ENCODE data around the gene LUC7L3. TPM values are rescaled to one million over a fixed set of nuclear protein-coding genes. Genes with fewer than 3 reads are reported as not detected.
"Not testable (repeated sequence)": the region's sequence is repeated elsewhere in the genome, so short reads cannot be mapped to it uniquely, and the experiment has no call there.

LUC7L3 gene
- total RNA-seq, 4 donors from 2014 or later = 31.6 to 70.2 (median 51.6) TPM

DNA sequence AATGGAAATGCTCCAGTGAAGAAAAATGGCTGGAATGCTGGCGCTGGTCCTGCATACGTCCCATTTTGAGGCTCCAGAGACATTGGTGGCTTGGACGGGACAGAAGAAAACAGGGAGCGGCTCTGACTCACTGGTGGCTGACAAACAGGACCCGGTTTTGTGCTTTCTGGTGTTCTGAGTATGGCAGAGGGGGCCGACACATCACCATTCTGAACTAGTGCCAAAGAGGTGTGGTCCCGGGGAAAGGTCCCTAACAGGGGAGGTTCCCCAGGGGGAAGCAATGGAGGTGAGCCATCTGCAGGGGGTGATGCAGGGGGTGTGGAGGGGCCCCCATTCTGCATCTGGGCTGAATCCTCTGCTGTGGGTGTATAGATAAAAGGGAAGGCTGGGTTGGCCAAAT is 20.0 kb upstream of the LUC7L3 start:
- 68 to 69% methylated on average over 7 of the region's 7 CpGs for WGBS, 2 donors
- H3K4me3 ChIP-seq (ENCODE audit: low read depth, poor library complexity, severe bottlenecking) = no peak overlapping the region
- TF ChIP-seq, protein P1, sequence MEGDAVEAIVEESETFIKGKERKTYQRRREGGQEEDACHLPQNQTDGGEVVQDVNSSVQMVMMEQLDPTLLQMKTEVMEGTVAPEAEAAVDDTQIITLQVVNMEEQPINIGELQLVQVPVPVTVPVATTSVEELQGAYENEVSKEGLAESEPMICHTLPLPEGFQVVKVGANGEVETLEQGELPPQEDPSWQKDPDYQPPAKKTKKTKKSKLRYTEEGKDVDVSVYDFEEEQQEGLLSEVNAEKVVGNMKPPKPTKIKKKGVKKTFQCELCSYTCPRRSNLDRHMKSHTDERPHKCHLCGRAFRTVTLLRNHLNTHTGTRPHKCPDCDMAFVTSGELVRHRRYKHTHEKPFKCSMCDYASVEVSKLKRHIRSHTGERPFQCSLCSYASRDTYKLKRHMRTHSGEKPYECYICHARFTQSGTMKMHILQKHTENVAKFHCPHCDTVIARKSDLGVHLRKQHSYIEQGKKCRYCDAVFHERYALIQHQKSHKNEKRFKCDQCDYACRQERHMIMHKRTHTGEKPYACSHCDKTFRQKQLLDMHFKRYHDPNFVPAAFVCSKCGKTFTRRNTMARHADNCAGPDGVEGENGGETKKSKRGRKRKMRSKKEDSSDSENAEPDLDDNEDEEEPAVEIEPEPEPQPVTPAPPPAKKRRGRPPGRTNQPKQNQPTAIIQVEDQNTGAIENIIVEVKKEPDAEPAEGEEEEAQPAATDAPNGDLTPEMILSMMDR (IDR thresholded peaks at IDR 0.05) = no peak
- intact Hi-C loops (cut with DNase I; ENCODE audit: low total_unique reads) = loop anchor here (5.0 kb wide), 1 partner anchor 217 kb away; no protein-coding TSS in a partner anchor
- DNase-seq (ENCODE audit: low spot score in 2 of 2) = no peak

DNA sequence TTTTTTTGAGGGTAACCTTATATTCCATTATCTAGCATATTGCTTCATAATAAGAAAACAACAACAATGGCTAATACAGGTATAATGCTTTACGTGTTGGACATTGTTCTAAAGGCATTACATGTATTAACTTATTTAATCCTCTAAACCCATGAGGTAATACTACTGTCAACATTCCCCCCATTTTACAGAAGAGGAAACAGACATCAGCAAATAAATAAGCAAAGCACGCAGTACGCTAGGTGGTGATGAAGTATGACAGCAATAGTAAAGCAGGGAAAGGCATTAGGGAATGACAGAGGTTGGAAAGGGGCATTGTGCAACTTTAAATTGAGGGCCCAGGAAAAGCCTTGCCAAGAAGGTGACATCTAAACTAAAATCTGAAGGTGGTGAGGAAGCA is 16.2 kb upstream of the LUC7L3 start:
- TF ChIP-seq, protein P1 (IDR thresholded peaks at IDR 0.05) = no peak
- TF ChIP-seq POLR2A (IDR thresholded peaks at IDR 0.05) = no peak
- no peak overlapping the region for H3K4me3 ChIP-seq (ENCODE audit: low read depth, poor library complexity, severe bottlenecking)
- 82 to 90% methylated on average over 3 of the region's 3 CpGs for whole genome bisulfite sequencing, 2 donors
- no peak for DNase-seq (ENCODE audit: low spot score in 2 of 2)
- intact Hi-C loops (cut with DNase I; ENCODE audit: low total_unique reads) = no loop called here

DNA sequence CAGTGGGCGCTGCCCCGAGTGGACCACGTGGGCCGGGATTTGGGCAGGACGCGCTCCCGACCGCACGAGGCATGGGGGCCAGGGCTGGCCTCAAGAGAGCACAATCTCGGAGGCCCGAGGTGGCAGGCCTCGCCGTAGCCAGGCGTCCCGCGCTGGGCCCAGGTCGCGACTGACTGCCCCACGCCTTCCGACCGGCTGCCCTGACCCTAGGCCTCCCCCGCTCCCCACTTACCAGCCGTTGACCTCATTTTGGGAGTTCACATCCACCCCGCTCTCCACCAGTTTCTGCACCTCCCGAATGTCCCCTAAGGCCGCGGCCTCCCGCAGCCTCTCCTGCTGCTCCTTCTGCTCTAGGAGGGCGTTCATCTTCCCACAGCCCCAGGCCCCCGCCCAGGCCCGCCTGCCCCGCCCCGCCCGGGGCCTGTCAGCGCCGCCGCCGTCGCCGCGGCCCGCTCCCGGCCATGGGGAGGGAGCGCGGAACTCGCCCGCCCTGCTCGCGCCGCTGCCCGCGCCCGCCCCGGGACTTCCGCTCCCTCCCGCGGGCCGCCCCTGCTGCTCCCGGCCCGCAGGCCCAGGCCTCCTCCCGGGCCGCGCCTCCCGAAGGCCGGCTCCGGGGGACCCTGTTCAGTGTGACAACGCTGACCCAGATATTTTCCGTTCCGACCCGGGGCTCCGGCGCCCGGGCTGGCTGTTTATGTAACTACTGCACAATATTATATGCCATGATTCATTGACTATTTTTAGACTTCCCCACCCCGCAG is 11.9 kb upstream of the LUC7L3 start, which contains the start of gene ANKRD40:
TSS of gene ANKRD40 (minus strand) at position 626 of the 761 bp plus-strand sequence. CDS start at position 366, 260 bp downstream.
- peak; percentile 93 to 98 for DNase-seq (ENCODE audit: low spot score in 2 of 2)
- peak within 1 kb of the TSS; percentile 34 for H3K4me3 ChIP-seq (ENCODE audit: low read depth, poor library complexity, severe bottlenecking)
- 0% methylated on average over 44 to 68 of the region's 74 CpGs for WGBS, 2 donors
- no peak for TF ChIP-seq POLR2A (IDR thresholded peaks at IDR 0.05)
- TF ChIP-seq, protein P1 (IDR thresholded peaks at IDR 0.05) = no peak
- intact Hi-C loops (cut with DNase I; ENCODE audit: low total_unique reads) = no loop called here

DNA sequence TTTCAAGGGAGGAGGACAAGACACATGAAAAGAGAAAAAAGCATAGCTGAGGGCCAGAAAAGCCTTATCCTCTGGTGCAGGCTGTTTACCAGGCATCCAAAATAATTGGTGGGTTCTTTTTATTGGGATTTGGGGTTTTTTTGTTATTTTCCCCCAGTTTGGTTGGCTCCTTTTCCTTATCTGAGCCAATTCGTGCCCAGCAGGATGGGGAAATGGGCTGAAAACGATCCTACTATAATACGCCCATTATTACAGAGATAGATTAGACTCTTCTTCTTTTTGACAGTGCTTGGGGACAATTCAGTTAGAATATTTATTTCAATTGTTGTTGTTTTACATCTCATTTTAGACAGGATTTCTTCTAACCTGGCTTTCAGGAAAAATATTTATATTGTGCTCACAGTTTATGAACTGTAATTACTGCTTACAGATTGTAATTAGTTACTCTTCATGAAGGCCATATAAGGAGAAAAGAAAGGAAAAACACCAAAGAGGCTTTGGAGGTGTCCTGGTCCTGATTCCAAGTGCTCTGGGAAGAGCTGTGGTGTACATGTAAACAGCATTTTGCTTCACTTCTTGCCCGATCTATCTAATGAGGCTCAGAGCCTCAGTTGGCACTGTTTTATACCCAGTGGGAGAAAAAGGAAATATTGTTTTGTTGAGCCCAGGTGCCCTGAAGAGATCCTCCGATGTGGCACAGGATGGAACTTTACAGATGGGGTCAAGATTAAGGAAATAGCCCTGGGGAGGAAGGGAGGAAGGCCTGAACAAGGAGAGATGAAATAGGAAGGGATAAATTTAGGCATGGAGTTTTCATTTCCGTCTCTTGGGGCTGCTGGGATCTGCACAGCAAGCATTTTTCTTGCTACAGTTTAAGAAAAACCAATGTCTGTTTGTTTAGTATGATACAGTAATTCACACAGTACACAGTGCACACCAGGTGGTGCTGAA is 11.1 kb upstream of the LUC7L3 start:
- peak overlapping the region; percentile 34 for H3K4me3 ChIP-seq (ENCODE audit: low read depth, poor library complexity, severe bottlenecking)
- DNase-seq (ENCODE audit: low spot score in 2 of 2) = no peak
- WGBS, 2 donors = 2 to 3% methylated on average over 6 of the region's 6 CpGs
- intact Hi-C loops (cut with DNase I; ENCODE audit: low total_unique reads) = no loop called here
- TF ChIP-seq, protein P1 (IDR thresholded peaks at IDR 0.05) = no peak

DNA sequence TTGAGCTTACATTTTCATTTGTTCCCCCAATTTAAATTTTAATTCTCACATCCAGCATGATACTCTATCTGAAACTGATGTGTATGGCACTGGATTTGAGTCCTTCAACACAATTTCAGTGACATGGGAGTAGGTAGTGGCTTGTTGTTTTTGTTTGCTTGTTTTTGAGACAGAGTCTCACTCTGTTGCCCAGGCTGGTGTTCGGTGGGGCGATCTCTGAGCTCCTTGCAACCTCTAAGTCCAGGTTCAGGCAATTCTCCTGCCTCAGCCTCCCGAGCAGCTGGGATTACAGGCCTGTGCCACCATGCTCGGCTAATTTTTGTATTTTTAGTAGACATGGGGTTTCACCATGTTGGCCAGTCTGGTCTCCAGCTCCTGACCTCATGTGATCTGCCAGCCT is 10.3 kb upstream of the LUC7L3 start:
- intact Hi-C loops (cut with DNase I; ENCODE audit: low total_unique reads); H3K4me3 ChIP-seq (ENCODE audit: low read depth, poor library complexity, severe bottlenecking); DNase-seq (ENCODE audit: low spot score in 2 of 2): not testable (repeated sequence)
- 68 to 77% methylated on average over 4 of the region's 4 CpGs for WGBS, 2 donors

DNA sequence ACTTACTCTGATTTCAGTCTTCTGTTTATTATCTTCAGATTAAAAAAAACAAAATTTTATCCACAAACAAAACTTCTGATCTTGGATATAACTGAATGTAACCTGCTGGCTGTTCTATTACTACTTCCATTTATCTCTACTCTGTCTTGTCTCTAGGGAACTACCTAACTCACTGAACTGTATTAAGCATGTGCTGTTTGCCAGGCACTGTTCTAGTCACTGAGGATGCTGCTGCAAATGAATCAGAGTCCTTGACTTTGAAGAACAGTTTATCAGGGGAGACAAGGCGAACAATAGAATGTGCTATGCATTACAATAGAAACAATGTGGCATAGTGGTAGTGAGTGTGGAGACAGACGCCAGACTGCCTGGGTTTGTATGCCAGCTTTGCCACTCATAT is 9.4 kb upstream of the LUC7L3 start:
- DNase-seq (ENCODE audit: low spot score in 2 of 2) = no peak
- no peak overlapping the region for H3K4me3 ChIP-seq (ENCODE audit: low read depth, poor library complexity, severe bottlenecking)
- 75 to 78% methylated on average over 2 of the region's 2 CpGs for WGBS, 2 donors
- TF ChIP-seq, protein P1 (IDR thresholded peaks at IDR 0.05) = no peak
- no peak for TF ChIP-seq POLR2A (IDR thresholded peaks at IDR 0.05)
- intact Hi-C loops (cut with DNase I; ENCODE audit: low total_unique reads) = no loop called here

Data from lower leg skin (tissue), 4 donors.